ENCODE results near the gene CST7. TPM values are rescaled to one million over a fixed set of nuclear protein-coding genes. Genes with fewer than 3 reads are reported as not detected.

The CST7 gene
- total RNA-seq, 1 experiment from 2014 or later, result not detected

- H3F3A ChIP-seq (ENCODE audit: low read length, unreplicated experiment), result no peaks in the 10 kb centered on the region
- no peaks in the 10 kb centered on the region for H3K79me2 ChIP-seq (ENCODE audit: low read length)
- H3K27me3 ChIP-seq (ENCODE audit: low read length), result no peaks in the 10 kb centered on the region
- no peaks in the 10 kb centered on the region for H3K36me3 ChIP-seq (ENCODE audit: low read depth, low read length)
- no peak overlapping the region for H2AFZ ChIP-seq (ENCODE audit: low read length)
- no peaks in the 10 kb centered on the region for H3K9me3 ChIP-seq (ENCODE audit: low read length)
- no peaks in the 10 kb centered on the region for H4K20me1 ChIP-seq (ENCODE audit: low read length)
- H3K27ac ChIP-seq (ENCODE audit: low read length), result no peak overlapping the region
- no peak for TF ChIP-seq CTCF (conservative IDR thresholded peaks at IDR 0.05; ENCODE audit: low read depth, low read length)
- TF ChIP-seq EZH2phosphoT487 (IDR thresholded peaks at IDR 0.05; ENCODE audit: borderline replicate concordance, low read length), result no peak
- no peak for TF ChIP-seq EZH2 (IDR thresholded peaks at IDR 0.05; ENCODE audit: low read length, unreplicated experiment)
- ChIA-PET CTCF (no interaction called here), POLR2A (ENCODE audit: unreplicated experiment) (no interaction called here)
- no TSS peak for BruUV-seq (replicated peaks)
- no peak overlapping the region for H3K4me3 ChIP-seq (ENCODE audit: low read length)
- H3K9me2 ChIP-seq (replicated peaks; ENCODE audit: low read length), result no peaks in the 10 kb centered on the region
- ATAC-seq (no peak), DNase-seq (no peak)
- peaks cover 29% of the 10 kb centered on the region for H3K4me1 ChIP-seq (ENCODE audit: insufficient read depth, low read length)
- no peak overlapping the region for H3K9ac ChIP-seq (ENCODE audit: low read length)
- intact Hi-C loops (cut with micrococcal nuclease), result no loop called here
- H3K4me2 ChIP-seq (ENCODE audit: low read length), result no peak overlapping the region
These were observed 13.9 kb upstream of the CST7 start for GRCh38 chr20:24935140-24935539.

GRCh38 chr20:24935766-24936525, 13.1 kb upstream of the CST7 start:
- POLR2A ChIA-PET (ENCODE audit: unreplicated experiment), result no interaction called here
- Histone ChIP-seq H3F3A (ENCODE audit: low read length, unreplicated experiment) (no peaks in the 10 kb centered on the region), H3K9ac (ENCODE audit: low read length) (no peak overlapping the region), H3K9me3 (ENCODE audit: low read length) (no peaks in the 10 kb centered on the region; the same call in 1 of the 2 replicates), H4K20me1 (ENCODE audit: low read length) (no peaks in the 10 kb centered on the region), H3K4me2 (ENCODE audit: low read length) (no peak overlapping the region), H3K27me3 (ENCODE audit: low read length) (no peaks in the 10 kb centered on the region), H3K4me1 (ENCODE audit: insufficient read depth, low read length) (peaks cover 23% of the 10 kb centered on the region), H3K27ac (ENCODE audit: low read length) (no peak overlapping the region), H3K4me3 (ENCODE audit: low read length) (no peak overlapping the region), H3K36me3 (ENCODE audit: low read depth, low read length) (no peaks in the 10 kb centered on the region), H3K79me2 (ENCODE audit: low read length) (no peaks in the 10 kb centered on the region), H3K9me2 (replicated peaks; ENCODE audit: low read length) (no peaks in the 10 kb centered on the region), H2AFZ (ENCODE audit: low read length) (no peak overlapping the region)
- DNase-seq, result no peak
- no TSS peak for BruUV-seq (replicated peaks)
- CTCF ChIA-PET, result no interaction called here
- no peak for ATAC-seq
- intact Hi-C loops (cut with micrococcal nuclease), result no loop called here
- no peak for TF ChIP-seq EZH2 (IDR thresholded peaks at IDR 0.05; ENCODE audit: low read length, unreplicated experiment)
- no peak for TF ChIP-seq EZH2phosphoT487 (IDR thresholded peaks at IDR 0.05; ENCODE audit: borderline replicate concordance, low read length)
- no peak for TF ChIP-seq CTCF (conservative IDR thresholded peaks at IDR 0.05; ENCODE audit: low read depth, low read length)
